Measurements from ENCODE around the gene MFGE8.

The MFGE8 gene

GRCh38 chr15:88908123-88908522 is 5.1 kb downstream of the MFGE8 start:
- DNase-seq = no peak
- no peaks in the 10 kb centered on the region for H3K27me3 Mint-ChIP-seq
- no peaks in the 10 kb centered on the region for H3K9me3 Mint-ChIP-seq
- H3K4me3 Mint-ChIP-seq = no peak overlapping the region
- H3K27ac Mint-ChIP-seq = no peak overlapping the region
- H3K36me3 Mint-ChIP-seq (ENCODE audit: low read depth) = no peaks in the 10 kb centered on the region
- no peak for ATAC-seq
- H3K4me1 Mint-ChIP-seq = peaks cover 30% of the 10 kb centered on the region

- no peak for ATAC-seq
- Mint-ChIP-seq H3K4me3 (no peak overlapping the region), H3K36me3 (ENCODE audit: low read depth) (no peaks in the 10 kb centered on the region), H3K9me3 (no peaks in the 10 kb centered on the region), H3K27ac (no peak overlapping the region), H3K4me1 (peaks cover 28% of the 10 kb centered on the region), H3K27me3 (no peaks in the 10 kb centered on the region)
- no peak for DNase-seq
These were observed 6.1 kb downstream of the MFGE8 start for GRCh38 chr15:88907111-88907510.

- DNase-seq (no peak), ATAC-seq (no peak)
- Mint-ChIP-seq H3K4me1 (peaks cover 23% of the 10 kb centered on the region), H3K27me3 (no peaks in the 10 kb centered on the region), H3K27ac (no peak overlapping the region), H3K36me3 (ENCODE audit: low read depth) (no peaks in the 10 kb centered on the region), H3K9me3 (no peaks in the 10 kb centered on the region), H3K4me3 (no peak overlapping the region)
These were observed 6.6 kb downstream of the MFGE8 start for GRCh38 chr15:88906551-88906950.

GRCh38 chr15:88906130-88906529 is 7.0 kb downstream of the MFGE8 start:
- Mint-ChIP-seq H3K36me3 (ENCODE audit: low read depth) (no peaks in the 10 kb centered on the region), H3K9me3 (no peaks in the 10 kb centered on the region), H3K27ac (no peak overlapping the region), H3K4me3 (no peak overlapping the region), H3K4me1 (peaks cover 23% of the 10 kb centered on the region), H3K27me3 (no peaks in the 10 kb centered on the region)
- no peak for ATAC-seq
- DNase-seq = no peak

DNA sequence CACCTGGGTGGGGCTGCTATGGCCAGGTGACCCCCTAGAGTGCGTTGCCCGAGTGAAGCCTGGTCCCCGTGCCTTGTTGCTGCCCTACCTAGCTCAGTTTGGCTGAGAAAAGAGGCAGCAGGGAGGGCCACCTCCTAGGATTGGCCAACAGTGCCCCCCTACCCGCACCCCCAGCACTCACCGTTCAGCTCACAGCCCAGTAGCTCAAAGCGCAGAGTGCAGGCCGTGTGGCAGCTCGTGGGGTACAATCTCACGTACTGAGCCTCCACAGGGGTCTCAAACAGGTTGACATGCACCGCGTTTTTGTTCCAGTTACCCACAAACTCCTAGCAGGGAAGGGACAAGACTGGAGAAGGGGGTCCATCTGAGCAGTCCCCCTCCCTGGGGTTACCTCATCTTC is 7.6 kb downstream of the MFGE8 start:
- no peak for ATAC-seq
- no peaks in the 10 kb centered on the region for H3K27me3 Mint-ChIP-seq
- H3K36me3 Mint-ChIP-seq (ENCODE audit: low read depth) = no peaks in the 10 kb centered on the region
- H3K27ac Mint-ChIP-seq = no peak overlapping the region
- DNase-seq = no peak
- H3K4me3 Mint-ChIP-seq = no peak overlapping the region
- H3K9me3 Mint-ChIP-seq = no peaks in the 10 kb centered on the region
- peaks cover 21% of the 10 kb centered on the region for H3K4me1 Mint-ChIP-seq

- peak; percentile 87 for ATAC-seq
- Mint-ChIP-seq H3K4me3 (no peak overlapping the region), H3K4me1 (peaks cover 17% of the 10 kb centered on the region), H3K36me3 (ENCODE audit: low read depth) (no peaks in the 10 kb centered on the region), H3K27ac (no peak overlapping the region), H3K27me3 (no peaks in the 10 kb centered on the region), H3K9me3 (no peaks in the 10 kb centered on the region)
- DNase-seq = peak; percentile 91
These were observed 8.4 kb downstream of the MFGE8 start for GRCh38 chr15:88904624-88905327.

DNA sequence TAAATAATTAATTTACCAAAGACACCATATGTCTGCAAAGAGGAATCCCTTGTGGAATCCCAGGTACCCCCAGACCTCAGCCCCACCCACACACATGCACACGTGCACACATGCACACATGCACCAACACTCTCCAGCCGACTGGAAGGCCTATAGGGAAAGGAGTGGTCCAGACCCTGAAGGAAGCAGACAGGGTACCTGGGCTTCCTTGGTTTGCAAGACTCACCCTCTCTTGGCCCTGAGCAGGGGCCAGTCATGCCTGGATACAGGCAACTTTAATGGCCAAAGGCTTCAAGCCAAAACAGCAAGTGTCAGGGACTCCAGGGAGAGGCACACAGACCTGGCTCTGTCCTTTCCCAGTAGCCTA is 8.9 kb downstream of the MFGE8 start:
- DNase-seq (no peak), ATAC-seq (no peak)
- Mint-ChIP-seq H3K27ac (no peak overlapping the region), H3K4me1 (peaks cover 17% of the 10 kb centered on the region), H3K4me3 (no peak overlapping the region), H3K27me3 (no peaks in the 10 kb centered on the region), H3K9me3 (no peaks in the 10 kb centered on the region), H3K36me3 (ENCODE audit: low read depth) (no peaks in the 10 kb centered on the region)

DNA sequence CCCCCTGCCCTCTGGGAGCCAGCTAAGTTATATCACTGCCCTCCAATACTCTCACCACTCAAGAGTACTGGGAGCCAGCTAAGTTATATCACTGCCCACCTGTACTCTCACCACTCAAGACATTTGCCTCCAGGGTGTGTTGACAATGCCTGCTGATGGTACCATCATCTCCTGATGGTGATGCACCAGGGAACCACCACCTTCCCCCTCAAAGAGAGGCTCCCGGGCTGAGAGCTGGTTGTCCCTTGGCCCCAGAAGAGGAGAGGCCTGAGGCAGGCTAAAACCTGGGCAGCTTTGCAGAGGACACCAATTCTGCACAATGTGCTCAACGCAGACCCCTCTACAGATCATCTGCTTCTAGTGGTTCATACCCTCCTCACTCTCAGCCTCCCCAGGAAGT is 10.3 kb downstream of the MFGE8 start:
- Mint-ChIP-seq H3K36me3 (ENCODE audit: low read depth) (no peaks in the 10 kb centered on the region), H3K4me1 (peaks cover 17% of the 10 kb centered on the region), H3K27me3 (no peaks in the 10 kb centered on the region), H3K9me3 (no peaks in the 10 kb centered on the region), H3K27ac (no peak overlapping the region), H3K4me3 (no peak overlapping the region)
- ATAC-seq = no peak
- DNase-seq = no peak

- H3K36me3 Mint-ChIP-seq (ENCODE audit: low read depth) = no peaks in the 10 kb centered on the region
- H3K4me1 Mint-ChIP-seq = peaks cover 23% of the 10 kb centered on the region
- no peak overlapping the region for H3K4me3 Mint-ChIP-seq
- no peak overlapping the region for H3K27ac Mint-ChIP-seq
- DNase-seq (no peak), ATAC-seq (no peak)
- H3K27me3 Mint-ChIP-seq = no peaks in the 10 kb centered on the region
- H3K9me3 Mint-ChIP-seq = no peaks in the 10 kb centered on the region
These were observed 10.9 kb downstream of the MFGE8 start for GRCh38 chr15:88902221-88902835.

DNA sequence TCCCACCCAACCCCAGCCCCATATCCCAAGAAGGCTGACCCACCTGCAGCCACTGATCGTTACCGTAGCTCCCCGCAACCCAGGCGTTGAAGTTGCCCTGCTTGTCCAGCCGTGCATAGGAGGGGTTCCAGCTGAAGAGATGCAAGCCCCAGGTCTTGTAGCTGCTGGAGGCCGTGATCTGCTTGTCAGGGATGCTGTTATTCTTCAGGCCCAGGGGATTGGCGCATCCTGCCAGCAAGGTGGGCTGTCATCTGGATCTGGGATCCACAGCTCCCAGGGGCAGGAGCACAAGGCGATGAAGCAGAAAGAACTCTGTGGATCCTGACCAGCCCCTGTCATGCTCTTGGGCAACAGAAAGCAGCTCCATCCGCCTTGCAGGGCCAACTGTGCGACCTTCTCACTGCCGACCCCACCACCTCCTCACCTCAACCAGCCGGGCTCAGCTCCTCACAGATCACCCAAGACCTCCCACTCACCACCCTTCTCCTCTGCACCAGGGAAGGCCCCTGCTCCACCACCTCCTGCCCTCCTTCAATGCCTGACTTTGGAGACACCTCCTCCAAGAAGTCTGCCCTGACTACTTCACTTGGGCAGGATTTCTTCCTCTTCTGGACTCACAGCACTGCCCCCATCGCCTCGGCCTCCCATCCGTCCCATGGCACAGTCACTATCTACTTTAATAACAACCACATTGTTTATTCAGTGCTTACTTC is 11.5 kb downstream of the MFGE8 start:
- DNase-seq = no peak
- Mint-ChIP-seq H3K36me3 (ENCODE audit: low read depth) (no peaks in the 10 kb centered on the region), H3K4me3 (no peak overlapping the region), H3K27me3 (no peaks in the 10 kb centered on the region), H3K9me3 (no peaks in the 10 kb centered on the region), H3K4me1 (peaks cover 29% of the 10 kb centered on the region), H3K27ac (no peak overlapping the region)
- no peak for ATAC-seq

DNA sequence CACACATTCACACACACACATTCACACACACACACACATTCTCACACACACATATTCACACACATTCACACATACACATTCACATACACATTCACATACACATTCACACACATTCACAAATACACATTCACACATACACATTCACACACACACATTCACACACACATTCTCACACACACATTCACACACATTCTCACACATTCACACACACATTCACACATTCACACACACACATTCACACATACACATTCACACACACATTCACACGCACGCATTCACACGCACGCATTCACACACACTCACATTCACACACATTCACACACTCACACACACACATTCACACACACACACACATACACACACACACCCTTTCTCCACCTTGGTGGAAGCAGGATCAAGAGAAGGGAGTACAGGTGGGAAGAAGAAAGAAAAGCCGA is 12.2 kb downstream of the MFGE8 start:
- Mint-ChIP-seq H3K4me1 (peaks cover 35% of the 10 kb centered on the region), H3K27me3 (no peaks in the 10 kb centered on the region), H3K27ac (peak overlapping the region; percentile 4), H3K36me3 (ENCODE audit: low read depth) (no peaks in the 10 kb centered on the region), H3K9me3 (no peaks in the 10 kb centered on the region), H3K4me3 (no peak overlapping the region)
- ATAC-seq = no peak
- no peak for DNase-seq

DNA sequence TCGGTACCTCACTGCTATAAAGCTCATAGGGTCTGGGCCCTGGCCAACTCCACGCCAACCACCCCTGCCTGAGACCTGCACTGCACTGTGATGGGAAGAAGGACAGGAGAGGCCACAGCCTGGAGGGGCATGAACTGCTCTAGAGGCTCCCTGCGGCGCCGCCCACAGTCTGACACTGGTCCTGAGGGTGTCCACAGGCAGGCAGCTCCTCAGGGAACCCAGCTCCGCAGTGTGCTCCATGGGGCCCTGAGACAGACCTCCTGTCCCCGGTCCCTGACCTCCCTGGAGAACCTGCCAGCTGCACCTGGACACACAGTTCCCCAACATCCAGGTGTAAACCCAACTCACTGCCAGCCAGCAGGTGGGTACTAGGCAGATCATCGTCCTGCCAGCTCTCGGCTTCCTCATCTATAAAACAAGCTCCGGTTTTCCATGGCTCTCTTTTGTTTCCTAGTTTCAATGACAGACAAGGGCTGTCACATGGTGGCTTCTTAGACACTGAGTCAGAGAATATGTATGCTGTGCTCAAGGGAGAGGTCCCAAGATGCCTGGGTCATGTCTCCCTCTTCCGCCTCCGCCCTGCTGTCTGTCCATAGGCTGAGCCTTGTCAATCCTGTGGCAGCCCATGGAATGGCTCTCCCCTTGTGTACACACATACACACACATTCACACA is 12.7 kb downstream of the MFGE8 start:
- ATAC-seq (no peak), DNase-seq (no peak)
- no peaks in the 10 kb centered on the region for H3K9me3 Mint-ChIP-seq

DNA sequence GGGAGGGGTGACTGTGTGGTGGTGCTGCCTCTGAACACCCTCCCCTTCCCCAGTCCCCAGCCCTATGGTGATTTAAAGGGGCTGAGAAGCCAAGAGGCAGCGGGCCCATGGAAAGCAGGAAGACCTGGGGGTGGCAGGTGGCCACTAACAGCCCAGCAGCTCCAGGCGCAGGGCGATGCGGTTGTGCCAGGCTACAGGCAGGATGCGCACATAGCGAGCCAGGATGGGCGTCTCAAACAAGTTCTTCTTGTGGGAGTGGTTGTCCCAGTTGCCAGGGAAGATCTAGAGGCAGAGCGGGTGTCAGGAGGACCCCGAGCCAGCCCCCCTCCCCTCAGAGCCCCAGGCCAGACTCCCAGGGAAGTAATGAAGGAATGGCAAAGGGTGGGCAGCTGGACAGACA is 13.9 kb downstream of the MFGE8 start:
- Mint-ChIP-seq H3K9me3 (no peaks in the 10 kb centered on the region), H3K4me3 (no peak overlapping the region), H3K36me3 (ENCODE audit: low read depth) (no peaks in the 10 kb centered on the region), H3K4me1 (peaks cover 33% of the 10 kb centered on the region), H3K27me3 (peaks cover 1% of the 10 kb centered on the region), H3K27ac (no peak overlapping the region)
- DNase-seq (no peak), ATAC-seq (no peak)

More for the DNA sequence above, 12.7 kb downstream of the MFGE8 start:
- H3K27ac Mint-ChIP-seq = no peak overlapping the region
- peaks cover 1% of the 10 kb centered on the region for H3K27me3 Mint-ChIP-seq
- peaks cover 40% of the 10 kb centered on the region for H3K4me1 Mint-ChIP-seq
- H3K36me3 Mint-ChIP-seq (ENCODE audit: low read depth) = no peaks in the 10 kb centered on the region
- no peak overlapping the region for H3K4me3 Mint-ChIP-seq

DNA sequence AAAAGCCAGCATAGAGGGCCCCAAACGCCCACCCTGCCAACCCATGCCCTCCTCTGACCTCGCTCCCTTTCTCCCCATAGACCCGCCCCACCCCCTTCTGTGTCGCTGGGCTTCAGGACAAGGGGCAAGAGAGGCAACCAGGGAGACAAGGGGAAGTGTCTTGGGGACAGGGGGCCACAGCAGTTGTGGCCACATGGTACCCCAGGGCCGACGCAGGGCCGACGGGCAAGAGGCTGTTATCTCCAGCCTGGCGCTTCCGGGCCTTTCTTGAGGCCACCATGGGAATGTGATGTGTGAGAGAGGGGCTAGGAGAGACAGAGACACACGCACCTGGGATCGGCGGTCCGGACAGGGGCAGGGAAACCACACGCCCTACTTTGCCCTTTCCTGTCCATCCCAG is 14.4 kb downstream of the MFGE8 start:
- Mint-ChIP-seq H3K4me1 (peaks cover 33% of the 10 kb centered on the region), H3K27me3 (peaks cover 1% of the 10 kb centered on the region), H3K27ac (no peak overlapping the region), H3K9me3 (no peaks in the 10 kb centered on the region), H3K36me3 (ENCODE audit: low read depth) (no peaks in the 10 kb centered on the region), H3K4me3 (no peak overlapping the region)
- DNase-seq (no peak), ATAC-seq (no peak)

Data from activated naive CD8-positive, alpha-beta T cell treated with anti-CD3 and anti-CD28 coated beads, Interleukin-2, amount 50 U/mL, for 24 hours (primary cell).